Body of pancreas (tissue), 4 donors: ENCODE results near the gene AUTS2. TPM values are rescaled to one million over a fixed set of nuclear protein-coding genes. Genes with fewer than 3 reads are reported as not detected.

Experiments
- ATAC-seq: fragments of 150-250 bp; one replicate; pipeline ENCODE4 v1.9.1; 2016
- DNase-seq, 4 donors: peaks; one replicate each; pipeline ENCODE4 v3.0.0-alpha.2; 2019
- H3K27ac ChIP-seq, 4 donors: fragments of 200-600 bp; sonication (generic); 1 replicate in 3 of 4; 2 replicates in 1 of 4; pipeline versions ENCODE4 v1.5.1 to v1.6.1; 2016 to 2019; ENCODE audit warnings: mild to moderate bottlenecking in 1 of 4, mixed read lengths in 1 of 4, moderate library complexity in 1 of 4
- H3K27me3 ChIP-seq, 2 donors: fragments of 200-600 bp; sonication (generic); one replicate each; pipeline ENCODE4 v1.6.0; 2016; ENCODE audit warnings: mild to moderate bottlenecking in 1 of 2
- H3K36me3 ChIP-seq, 2 donors: fragments of 200-600 bp; sonication (generic); replicated peaks in 1 of 2; 2 replicates each; pipeline ENCODE4 v1.5.1; 2016; ENCODE audit warnings: low read depth in 2 of 2; ENCODE audit not compliant: insufficient read depth in 1 of 2
- H3K4me1 ChIP-seq: fragments of 200-600 bp; sonication (generic); one replicate; pipeline ENCODE4 v1.6.0; 2016
- H3K4me3 ChIP-seq, 2 donors: fragments of 200-600 bp; sonication (generic); 1 replicate in 1 of 2; 2 replicates in 1 of 2; pipeline ENCODE4 v1.5.1; 2016 to 2019
- H3K9me3 ChIP-seq, 3 donors: fragments of 200-600 bp; sonication (generic); 1 replicate in 2 of 3; 2 replicates in 1 of 3; pipeline ENCODE4 v1.5.1; 2016
- CTCF ChIP-seq, 7 experiments: fragments of 450-650 bp in 4 of 7; fragments of 200-600 bp in 3 of 7; sonication (generic) in 3 of 7; IDR thresholded peaks; one replicate each; pipeline ENCODE4 v1.5.1; 2016 to 2019; ENCODE audit warnings: antibody characterized with exemption in 7 of 7
- POLR2A ChIP-seq, 3 donors: fragments of 450-650 bp; IDR thresholded peaks; one replicate each; pipeline ENCODE4 v1.6.1; 2016; ENCODE audit warnings: antibody characterized with exemption in 3 of 3, mild to moderate bottlenecking in 2 of 3
- WGBS, 2 donors: methylation state at CpG; one replicate each; pipeline ENCODE4 v1.1.5; 2017; 5-methylcytosine and 5-hydroxymethylcytosine counted together
- intact Hi-C: fragments of 100-400 bp; cut with DNase I; formaldehyde crosslinking; loops from one replicate; pipeline ENCODE4 v1.15.1; 2023
- total RNA-seq, 2 donors: library from RNA; depleted of rRNA; stranded (reverse); fragments of >200 nt; gene quantifications; one replicate each; pipeline ENCODE4 v1.1.0, GENCODE V29; 2016

AUTS2 gene
- total RNA-seq, 2 donors from 2014 or later: 11.7 to 18.5 TPM

- Histone ChIP-seq H3K4me1 (peaks cover 11% of the 10 kb centered on the region), H3K27ac (no peak overlapping the region), H3K9me3 (no peaks in the 10 kb centered on the region), H3K36me3 (no peaks in the 10 kb centered on the region), H3K4me3 (no peak overlapping the region), H3K27me3 (no peaks in the 10 kb centered on the region)
- intact Hi-C loops: no loop called here
- TF ChIP-seq POLR2A (IDR thresholded peaks at IDR 0.05) (no peak), CTCF (IDR thresholded peaks at IDR 0.05) (no peak)
- DNase-seq: no peak
- 78 to 85% methylated on average over 5 of the region's 5 CpGs for WGBS, 2 donors
- ATAC-seq: no peak
These were observed 197.7 kb downstream of the AUTS2 start for GRCh38 chr7:69795932-69796331.

- no peak overlapping the region for H3K27ac ChIP-seq
- no peaks in the 10 kb centered on the region for H3K36me3 ChIP-seq
- DNase-seq (no peak), ATAC-seq (no peak)
- H3K27me3 ChIP-seq: no peaks in the 10 kb centered on the region
- H3K4me1 ChIP-seq: peaks cover 12% of the 10 kb centered on the region
- no peaks in the 10 kb centered on the region for H3K9me3 ChIP-seq
- TF ChIP-seq CTCF (IDR thresholded peaks at IDR 0.05) (no peak), POLR2A (IDR thresholded peaks at IDR 0.05) (no peak)
- intact Hi-C loops: no loop called here
- 86 to 92% methylated on average over 2 of the region's 2 CpGs for WGBS, 2 donors
- no peak overlapping the region for H3K4me3 ChIP-seq
These were observed 198.1 kb downstream of the AUTS2 start for GRCh38 chr7:69796416-69796815.

- ATAC-seq: no peak
- TF ChIP-seq CTCF (IDR thresholded peaks at IDR 0.05) (no peak), POLR2A (IDR thresholded peaks at IDR 0.05) (no peak)
- intact Hi-C loops: no loop called here
These were observed 200.9 kb downstream of the AUTS2 start for GRCh38 chr7:69799048-69799697.

GRCh38 chr7:69799990-69800389 lies 201.7 kb downstream of the AUTS2 start:
- intact Hi-C loops: no loop called here
- Histone ChIP-seq H3K9me3 (no peaks in the 10 kb centered on the region), H3K27ac (no peak overlapping the region), H3K4me1 (peaks cover 12% of the 10 kb centered on the region), H3K27me3 (no peaks in the 10 kb centered on the region), H3K4me3 (no peak overlapping the region), H3K36me3 (no peaks in the 10 kb centered on the region)
- ATAC-seq: peak; percentile 21
- DNase-seq: no peak
- TF ChIP-seq CTCF (IDR thresholded peaks at IDR 0.05) (no peak), POLR2A (IDR thresholded peaks at IDR 0.05) (no peak)
- WGBS, 2 donors: 63 to 64% methylated on average over 2 of the region's 2 CpGs

More at GRCh38 chr7:69799048-69799697, 200.9 kb downstream of the AUTS2 start:
- Histone ChIP-seq H3K4me3 (no peak overlapping the region), H3K27ac (no peak overlapping the region), H3K36me3 (no peaks in the 10 kb centered on the region), H3K4me1 (peaks cover 12% of the 10 kb centered on the region), H3K27me3 (no peaks in the 10 kb centered on the region), H3K9me3 (no peaks in the 10 kb centered on the region)
- WGBS, 2 donors: 86 to 90% methylated on average over 4 of the region's 4 CpGs
- no peak for DNase-seq

GRCh38 chr7:69800495-69800894 lies 202.2 kb downstream of the AUTS2 start:
- Histone ChIP-seq H3K4me3 (no peak overlapping the region), H3K4me1 (peaks cover 12% of the 10 kb centered on the region), H3K9me3 (no peaks in the 10 kb centered on the region), H3K27me3 (no peaks in the 10 kb centered on the region), H3K36me3 (no peaks in the 10 kb centered on the region), H3K27ac (no peak overlapping the region)
- no peak for TF ChIP-seq POLR2A (IDR thresholded peaks at IDR 0.05)
- TF ChIP-seq CTCF (IDR thresholded peaks at IDR 0.05): no peak
- ATAC-seq: peak; percentile 74
- intact Hi-C loops: no loop called here
- peak; percentile 14 to 46 (median 46) for DNase-seq
